Fibroblast of lung (primary cell): Measurements from ENCODE around the gene PTGES2.

ENCODE experiments used
- EZH2 ChIP-seq: IDR thresholded peaks from 2 replicates; pipeline ENCODE4 v1.5.1; 2012; ENCODE audit warnings: low read length, control low read depth, mild to moderate bottlenecking; ENCODE audit errors: missing control alignments
- TF ChIP-seq, protein P1 (sequence below), 2 donors: IDR thresholded peaks in 1 of 2; conservative IDR thresholded peaks in 1 of 2; 1 replicate in 1 of 2; 2 replicates in 1 of 2; pipeline ENCODE4 v1.5.1; 2011 to 2012; ENCODE audit warnings: low read length in 2 of 2, control low read depth in 1 of 2, inconsistent platforms in 1 of 2, low read depth in 1 of 2, mild to moderate bottlenecking in 1 of 2

DNA sequence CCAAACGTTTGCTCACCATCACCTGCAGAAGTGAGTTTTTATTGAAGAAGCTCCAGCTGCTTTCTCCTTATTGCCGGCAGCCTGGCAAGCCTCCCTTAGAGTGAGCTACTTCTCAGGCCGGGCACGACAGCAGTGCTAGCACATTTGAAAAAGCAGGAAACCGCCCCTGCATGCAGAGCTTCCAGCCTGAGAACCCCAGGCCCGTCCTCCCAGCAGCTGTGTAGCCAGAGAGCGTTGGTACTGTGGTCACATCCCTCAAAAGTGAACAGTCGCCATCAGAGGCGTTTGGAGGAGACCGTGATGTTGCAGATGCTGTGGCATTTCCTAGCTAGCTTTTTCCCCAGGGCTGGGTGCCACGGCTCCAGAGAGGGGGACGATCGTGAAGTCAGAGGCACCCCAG lies 36.0 kb downstream of the PTGES2 start:
- TF ChIP-seq, protein P1, sequence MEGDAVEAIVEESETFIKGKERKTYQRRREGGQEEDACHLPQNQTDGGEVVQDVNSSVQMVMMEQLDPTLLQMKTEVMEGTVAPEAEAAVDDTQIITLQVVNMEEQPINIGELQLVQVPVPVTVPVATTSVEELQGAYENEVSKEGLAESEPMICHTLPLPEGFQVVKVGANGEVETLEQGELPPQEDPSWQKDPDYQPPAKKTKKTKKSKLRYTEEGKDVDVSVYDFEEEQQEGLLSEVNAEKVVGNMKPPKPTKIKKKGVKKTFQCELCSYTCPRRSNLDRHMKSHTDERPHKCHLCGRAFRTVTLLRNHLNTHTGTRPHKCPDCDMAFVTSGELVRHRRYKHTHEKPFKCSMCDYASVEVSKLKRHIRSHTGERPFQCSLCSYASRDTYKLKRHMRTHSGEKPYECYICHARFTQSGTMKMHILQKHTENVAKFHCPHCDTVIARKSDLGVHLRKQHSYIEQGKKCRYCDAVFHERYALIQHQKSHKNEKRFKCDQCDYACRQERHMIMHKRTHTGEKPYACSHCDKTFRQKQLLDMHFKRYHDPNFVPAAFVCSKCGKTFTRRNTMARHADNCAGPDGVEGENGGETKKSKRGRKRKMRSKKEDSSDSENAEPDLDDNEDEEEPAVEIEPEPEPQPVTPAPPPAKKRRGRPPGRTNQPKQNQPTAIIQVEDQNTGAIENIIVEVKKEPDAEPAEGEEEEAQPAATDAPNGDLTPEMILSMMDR (conservative IDR thresholded peaks at IDR 0.05 in 1 of 2, IDR thresholded peaks at IDR 0.05 in 1 of 2; ENCODE audit: low read depth in 1 of 2, low read length in 2 of 2) = no peak
- TF ChIP-seq EZH2 = no peak
